ENCODE measurements around the gene RAMP1.

DNA sequence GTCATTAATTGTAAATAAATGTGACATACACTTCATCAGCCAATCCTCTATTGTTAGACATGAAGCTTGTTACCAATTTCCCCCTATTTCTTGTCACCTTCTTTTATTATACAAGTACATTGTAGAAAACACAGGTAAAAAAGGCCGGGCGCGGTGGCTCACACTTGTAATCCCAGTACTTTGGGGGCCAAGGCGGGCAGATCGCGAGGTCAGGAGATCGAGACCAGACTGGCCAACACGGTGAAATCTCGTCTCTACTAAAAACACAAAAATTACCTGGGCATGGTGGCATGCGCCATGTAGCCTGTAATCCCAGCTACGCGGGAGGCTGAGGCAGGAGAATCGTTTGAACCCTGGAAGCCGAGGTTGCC lies 64.7 kb downstream of the RAMP1 start:
- TF ChIP-seq JUND (IDR thresholded peaks at IDR 0.05): no peak
- TF ChIP-seq FOSL1 (IDR thresholded peaks at IDR 0.05; ENCODE audit: low read depth): no peak
- TF ChIP-seq, protein P1, sequence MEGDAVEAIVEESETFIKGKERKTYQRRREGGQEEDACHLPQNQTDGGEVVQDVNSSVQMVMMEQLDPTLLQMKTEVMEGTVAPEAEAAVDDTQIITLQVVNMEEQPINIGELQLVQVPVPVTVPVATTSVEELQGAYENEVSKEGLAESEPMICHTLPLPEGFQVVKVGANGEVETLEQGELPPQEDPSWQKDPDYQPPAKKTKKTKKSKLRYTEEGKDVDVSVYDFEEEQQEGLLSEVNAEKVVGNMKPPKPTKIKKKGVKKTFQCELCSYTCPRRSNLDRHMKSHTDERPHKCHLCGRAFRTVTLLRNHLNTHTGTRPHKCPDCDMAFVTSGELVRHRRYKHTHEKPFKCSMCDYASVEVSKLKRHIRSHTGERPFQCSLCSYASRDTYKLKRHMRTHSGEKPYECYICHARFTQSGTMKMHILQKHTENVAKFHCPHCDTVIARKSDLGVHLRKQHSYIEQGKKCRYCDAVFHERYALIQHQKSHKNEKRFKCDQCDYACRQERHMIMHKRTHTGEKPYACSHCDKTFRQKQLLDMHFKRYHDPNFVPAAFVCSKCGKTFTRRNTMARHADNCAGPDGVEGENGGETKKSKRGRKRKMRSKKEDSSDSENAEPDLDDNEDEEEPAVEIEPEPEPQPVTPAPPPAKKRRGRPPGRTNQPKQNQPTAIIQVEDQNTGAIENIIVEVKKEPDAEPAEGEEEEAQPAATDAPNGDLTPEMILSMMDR (IDR thresholded peaks at IDR 0.05 in 2 of 3, conservative IDR thresholded peaks at IDR 0.05 in 1 of 3; ENCODE audit: borderline replicate concordance in 1 of 3, insufficient read depth in 1 of 3, low read depth in 2 of 3, low read length in 2 of 3): no peak
- no peak for TF ChIP-seq CBX3 (IDR thresholded peaks at IDR 0.05; ENCODE audit: low read depth)
- no peak for TF ChIP-seq ZNF274 (IDR thresholded peaks at IDR 0.05; ENCODE audit: low read depth, low read length)
- no peak for TF ChIP-seq CEBPB (IDR thresholded peaks at IDR 0.05; ENCODE audit: low read depth)
- TF ChIP-seq EZH2phosphoT487 (IDR thresholded peaks at IDR 0.05; ENCODE audit: borderline replicate concordance): no peak
- TF ChIP-seq EZH2 (IDR thresholded peaks at IDR 0.05): no peak
